ENCODE measurements around the gene APBB1IP.
"Not testable (repeated sequence)": the region's sequence is repeated elsewhere in the genome, so short reads cannot be mapped to it uniquely, and the experiment has no call there.

The APBB1IP gene

GRCh38 chr10:26441491-26442214, 3.5 kb downstream of the APBB1IP start:
- DNase-seq = no peak

DNA sequence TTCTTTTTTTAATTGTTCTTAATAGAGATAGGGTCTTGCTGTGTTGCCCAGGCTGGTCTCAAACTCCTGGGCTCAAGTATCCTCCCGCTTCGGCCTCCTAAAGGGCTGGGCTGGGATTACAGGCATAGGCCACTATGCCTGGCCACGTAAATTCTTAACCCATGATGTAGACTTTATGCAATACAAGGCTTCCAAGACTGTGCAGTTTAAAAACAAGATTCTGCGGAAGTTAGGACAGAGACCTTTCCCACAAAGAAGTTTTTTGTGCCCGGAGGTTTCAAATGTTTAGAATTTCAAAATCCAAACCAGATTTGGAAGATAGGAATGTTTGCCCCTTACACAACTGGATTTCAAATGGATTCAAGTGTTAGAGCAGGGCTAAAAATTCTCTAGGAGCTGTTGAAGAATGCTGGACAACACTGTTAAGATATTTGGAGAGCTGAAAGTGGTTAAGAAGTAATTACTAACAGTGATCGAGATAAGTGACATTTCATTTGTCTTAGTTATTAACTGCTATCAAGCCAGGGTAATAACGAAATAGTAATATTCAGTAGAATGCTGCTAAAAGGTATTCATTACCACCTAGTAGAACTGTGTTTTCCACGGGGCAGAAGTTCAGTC, 7.4 kb downstream of the APBB1IP start:
- DNase-seq = no peak

DNA sequence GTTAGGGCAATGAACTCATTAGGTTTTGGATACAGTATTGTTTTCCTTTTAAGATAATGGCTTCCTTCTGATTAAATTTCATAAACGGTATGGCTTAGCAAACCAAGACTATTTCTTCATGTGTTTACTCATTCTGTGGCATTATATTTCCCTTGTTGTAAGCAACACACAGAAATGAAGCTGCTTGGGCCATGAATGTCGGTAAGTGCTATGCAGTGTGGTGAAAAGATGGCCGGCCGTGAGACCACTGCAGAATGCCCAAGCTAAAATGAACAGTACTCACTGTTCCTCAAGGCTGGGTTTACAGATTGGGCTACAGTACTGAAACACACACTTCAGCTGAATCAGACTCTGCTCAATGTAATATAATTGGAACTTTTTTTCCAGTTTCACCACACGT, 8.1 kb downstream of the APBB1IP start:
- DNase-seq = no peak

DNA sequence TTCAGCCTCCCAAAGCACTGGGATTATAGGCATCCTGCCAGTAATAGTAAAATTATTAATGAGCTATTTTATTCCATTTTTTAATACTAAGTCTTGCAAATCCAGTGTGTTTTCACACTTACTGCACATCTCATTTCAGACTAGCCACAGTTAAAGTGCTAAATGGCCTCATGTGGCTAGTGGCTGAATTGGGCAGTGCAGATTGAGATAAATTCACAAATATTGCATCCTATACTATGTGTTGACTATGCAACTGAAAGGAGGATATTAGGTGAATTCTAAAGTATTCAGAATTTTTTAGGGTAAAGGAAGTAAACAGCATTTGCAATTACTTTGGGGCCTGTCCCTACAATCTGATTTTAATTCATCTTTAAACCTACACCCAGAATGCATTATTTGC, 10.2 kb downstream of the APBB1IP start:
- DNase-seq = no peak

DNA sequence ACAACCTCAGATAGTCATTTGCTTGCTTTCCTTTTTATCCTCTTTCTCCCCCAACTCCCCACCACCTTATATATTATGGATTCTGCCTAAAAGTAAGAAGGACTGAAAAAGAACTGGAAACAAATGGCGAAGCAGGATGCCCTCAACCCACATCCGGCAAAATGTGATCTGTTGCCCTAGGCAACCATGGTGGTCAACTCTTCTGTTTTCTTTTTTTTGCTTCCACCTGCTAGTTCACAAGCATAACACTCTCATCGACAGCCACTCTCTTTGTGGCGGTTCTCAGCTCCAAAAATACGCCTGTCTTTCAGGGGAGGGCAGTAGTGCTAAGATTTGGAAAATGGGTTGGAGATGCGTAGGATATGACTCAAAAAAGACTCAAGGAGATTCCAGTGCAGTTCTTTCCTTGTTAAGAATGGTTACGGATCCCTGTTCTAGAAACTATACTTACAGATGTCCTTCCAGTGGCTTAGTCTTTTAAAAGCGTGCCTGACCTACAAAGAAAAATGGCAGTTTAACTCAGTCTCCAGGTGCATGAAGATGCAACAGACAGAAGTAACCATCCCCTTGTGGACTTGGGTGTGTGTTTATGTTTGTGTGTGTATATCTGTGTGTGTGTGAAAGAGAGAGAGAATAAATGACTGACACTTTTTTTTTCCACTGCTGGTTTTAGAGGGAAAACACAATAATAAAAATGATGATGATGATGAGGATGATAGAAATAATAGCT, 10.7 kb downstream of the APBB1IP start:
- no peak for DNase-seq

- no peak for DNase-seq
These were observed 11.6 kb downstream of the APBB1IP start for GRCh38 chr10:26449726-26450125.

DNA sequence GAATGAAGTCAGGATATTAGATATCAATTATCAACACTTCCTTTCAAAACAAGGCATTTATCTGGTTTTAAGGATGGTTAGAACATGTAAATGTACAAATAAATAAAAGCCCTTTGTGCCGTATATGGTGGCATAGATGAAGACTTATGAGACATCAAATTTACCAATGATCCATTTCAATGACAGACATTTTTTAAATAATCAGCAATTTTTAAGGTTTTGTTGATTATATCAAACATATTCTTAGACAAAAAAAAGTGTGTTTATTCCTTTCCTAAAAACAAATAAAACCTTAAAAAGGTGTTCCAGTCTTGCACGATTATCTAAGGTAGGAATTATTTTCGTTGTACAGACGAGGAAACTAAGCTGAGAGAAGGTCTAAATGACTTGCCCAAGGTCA, 13.8 kb downstream of the APBB1IP start:
- DNase-seq = no peak

- DNase-seq = no peak
These were observed 15.7 kb downstream of the APBB1IP start for GRCh38 chr10:26453850-26454249.

DNA sequence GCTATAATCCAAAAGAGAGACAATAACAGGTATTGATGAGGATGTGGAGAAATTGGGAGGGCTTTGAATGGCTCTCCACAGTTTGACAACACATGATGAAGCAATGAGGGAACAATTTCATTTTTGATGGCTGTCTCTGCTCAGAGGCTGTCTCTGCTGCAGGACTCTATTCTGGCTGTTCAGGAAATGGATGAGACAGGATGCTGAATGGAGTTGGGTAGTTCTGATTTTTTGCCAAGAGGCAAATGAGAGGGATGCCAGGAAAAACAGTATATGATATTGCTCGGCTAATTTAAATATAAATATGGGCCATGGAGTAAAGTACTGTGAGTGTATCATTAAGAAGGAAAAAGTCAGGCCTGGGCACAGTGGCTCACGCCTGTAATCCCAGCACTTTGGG, 16.8 kb downstream of the APBB1IP start:
- DNase-seq = no peak

DNA sequence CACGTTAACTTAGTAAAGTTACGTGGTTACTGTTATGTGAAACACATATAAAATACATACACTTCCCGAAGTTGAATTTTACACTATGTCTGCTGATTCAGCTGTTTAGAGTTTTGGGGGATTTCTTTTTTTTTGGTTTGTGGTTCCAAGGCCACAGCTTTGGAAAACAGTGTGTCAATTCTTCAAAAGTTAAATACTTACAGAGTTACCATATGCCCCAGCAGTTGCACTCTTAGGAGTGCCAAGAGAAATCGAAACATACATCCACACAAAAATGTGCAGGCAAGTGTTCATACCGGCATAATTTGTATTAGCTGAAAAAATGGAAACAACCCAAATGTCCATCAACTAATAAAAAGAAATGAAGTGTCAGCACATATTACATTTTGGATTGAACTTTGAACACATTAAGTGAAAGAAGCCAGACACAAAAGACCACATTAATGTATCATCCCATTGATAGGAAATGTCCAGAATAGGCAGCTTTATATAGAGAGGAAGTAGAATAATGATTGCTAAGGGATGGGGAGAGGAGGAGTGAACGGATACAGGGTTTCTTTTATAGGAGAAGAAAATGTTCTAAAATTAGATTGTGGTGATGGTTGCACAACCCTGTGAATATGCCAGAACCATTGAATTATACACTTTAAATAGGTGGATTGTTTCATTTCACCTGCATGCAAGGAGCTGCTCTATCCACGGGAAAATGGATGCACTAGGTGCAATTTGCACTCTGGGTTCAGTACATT, 17.6 kb downstream of the APBB1IP start:
- no peak for DNase-seq

GRCh38 chr10:26457088-26457487, 18.9 kb downstream of the APBB1IP start:
- DNase-seq = no peak

DNA sequence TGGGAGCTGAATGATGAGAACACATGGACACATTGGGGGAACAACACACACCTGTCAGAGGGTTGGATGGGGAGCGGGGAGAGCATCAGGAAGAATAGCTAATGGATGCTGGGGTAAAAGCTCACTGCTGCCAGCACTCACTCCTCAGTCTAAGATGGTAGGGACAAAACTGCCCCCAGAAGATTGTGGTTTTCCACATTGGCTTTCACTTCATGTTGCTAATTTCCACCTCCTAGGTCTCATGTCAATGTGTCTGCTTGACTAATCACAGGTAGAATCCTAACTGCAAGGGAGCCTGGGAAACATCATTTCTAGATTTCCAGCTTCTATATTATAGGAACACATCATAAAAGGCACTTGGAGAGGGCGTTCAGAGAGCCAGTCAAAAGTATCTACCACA, 22.6 kb downstream of the APBB1IP start:
- no peak for DNase-seq

GRCh38 chr10:26463986-26464385, 25.8 kb downstream of the APBB1IP start:
- no peak for DNase-seq

GRCh38 chr10:26464632-26465280, 26.6 kb downstream of the APBB1IP start:
- no peak for DNase-seq

- not testable (repeated sequence) for DNase-seq
These were observed 28.4 kb downstream of the APBB1IP start for GRCh38 chr10:26466531-26466930.

- DNase-seq = no peak
These were observed 29.5 kb downstream of the APBB1IP start for GRCh38 chr10:26467639-26468038.

DNA sequence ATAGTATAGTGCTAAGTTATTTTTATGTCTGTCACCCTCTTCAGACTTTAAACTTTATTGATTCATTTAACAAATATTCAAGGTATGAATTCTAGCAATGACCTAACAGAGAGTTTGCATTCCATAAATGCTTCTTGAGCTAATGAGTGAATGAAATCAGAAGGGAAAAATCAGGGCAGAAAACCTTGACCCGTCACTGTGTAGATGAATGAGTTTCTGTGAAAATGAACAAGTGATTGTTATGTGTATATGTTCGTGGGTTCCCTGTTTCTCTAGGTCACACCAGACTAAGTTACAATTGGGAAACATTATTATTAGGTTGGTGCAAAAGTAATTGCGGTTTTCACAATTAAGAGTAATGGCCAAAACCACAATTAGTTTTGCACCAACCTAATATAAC, 30.1 kb downstream of the APBB1IP start:
- no peak for DNase-seq

- no peak for DNase-seq
These were observed 30.6 kb downstream of the APBB1IP start for GRCh38 chr10:26468700-26469099.

DNA sequence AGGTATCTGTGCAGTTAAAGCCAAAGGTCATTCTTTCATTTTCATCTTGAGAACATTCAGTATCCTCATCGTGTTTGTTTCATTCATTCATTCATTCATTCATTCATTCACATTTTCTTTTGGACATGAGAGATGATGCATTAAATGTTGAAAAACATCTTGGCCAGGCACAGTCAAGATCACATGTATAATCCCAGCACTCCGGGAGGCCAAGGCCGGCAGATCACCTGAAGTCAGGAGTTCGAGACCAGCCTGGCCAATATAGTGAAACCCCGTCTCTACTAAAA, 34.3 kb downstream of the APBB1IP start:
- no peak for DNase-seq

- no peak for DNase-seq
These were observed 35.9 kb downstream of the APBB1IP start for GRCh38 chr10:26474026-26474425.

DNA sequence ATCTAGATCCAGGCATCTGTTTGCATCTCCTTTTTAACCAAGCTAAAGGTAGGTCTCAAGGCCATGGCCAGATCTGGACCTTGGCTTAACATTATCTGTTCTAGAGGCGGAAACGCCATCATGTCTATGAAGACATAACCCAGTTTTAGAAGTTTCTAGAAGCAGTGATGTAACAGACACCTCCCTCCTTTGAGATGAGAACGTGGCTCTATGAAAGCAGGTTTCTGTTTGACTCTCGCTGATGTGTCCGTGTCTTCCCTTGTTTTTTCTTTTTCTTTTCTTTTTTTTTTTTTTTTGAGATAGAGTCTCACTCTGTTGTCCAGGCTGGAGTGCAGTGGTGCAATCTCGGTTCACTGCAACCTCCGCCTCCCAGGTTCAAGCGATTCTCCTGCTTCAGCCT, 36.7 kb downstream of the APBB1IP start:
- not testable (repeated sequence) for DNase-seq

DNA sequence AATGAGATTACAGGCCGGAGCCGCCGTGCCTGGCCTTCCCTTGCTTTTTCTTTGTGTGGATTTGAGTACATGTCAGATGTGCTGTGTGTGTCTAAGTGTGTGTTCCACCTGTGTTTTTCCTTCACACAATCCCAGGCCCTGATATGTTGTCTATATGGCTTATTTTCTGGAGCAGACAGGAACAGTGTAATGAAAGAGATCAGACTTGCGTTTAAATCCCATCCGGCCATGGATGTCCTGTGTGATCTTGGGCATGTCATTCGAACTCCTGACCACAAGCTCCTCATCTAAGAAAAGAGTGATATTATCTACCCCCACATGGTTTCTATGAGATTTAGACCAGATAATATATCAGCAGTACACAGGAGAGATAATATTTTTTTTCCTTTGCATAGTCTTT, 37.2 kb downstream of the APBB1IP start:
- no peak for DNase-seq

DNA sequence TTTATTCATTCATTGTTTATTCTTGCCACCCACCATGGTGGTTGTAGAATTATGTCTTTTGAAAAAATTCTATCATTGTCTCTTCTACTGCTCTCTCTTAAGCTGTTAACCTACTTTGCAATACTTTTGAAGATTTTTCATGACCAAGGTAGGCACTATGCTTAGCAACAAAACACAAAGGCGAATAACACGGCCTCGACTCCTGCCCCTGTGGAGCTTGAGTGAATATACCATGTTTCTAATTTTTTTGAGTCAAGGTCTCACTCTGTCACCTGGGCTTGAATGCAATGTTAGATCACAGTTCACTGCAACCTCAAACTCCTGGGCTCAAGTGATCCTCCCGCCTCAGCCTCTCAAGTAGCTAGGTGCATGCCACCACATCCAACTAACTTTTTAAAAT, 39.4 kb downstream of the APBB1IP start:
- DNase-seq = no peak
